Gastroesophageal sphincter (tissue), 3 donors: ENCODE results near the gene EDA2R.

Experiments
- CTCF ChIP-seq, 4 experiments: fragments of 200-600 bp in 2 of 4; fragments of 450-650 bp in 2 of 4; sonication (generic) in 1 of 4; IDR thresholded peaks; one replicate each; pipeline ENCODE4 v1.5.1; 2017 to 2019; ENCODE audit warnings: antibody characterized with exemption in 4 of 4, mild to moderate bottlenecking in 2 of 4, moderate library complexity in 2 of 4
- EP300 ChIP-seq: sonication (generic); formaldehyde crosslinking; IDR thresholded peaks from one replicate; pipeline ENCODE4 v1.6.1; 2017; ENCODE audit warnings: antibody characterized with exemption, mild to moderate bottlenecking
- POLR2A ChIP-seq, 2 donors: fragments of 450-650 bp; IDR thresholded peaks; one replicate each; pipeline ENCODE4 v1.6.1; 2017; ENCODE audit warnings: antibody characterized with exemption in 2 of 2, mild to moderate bottlenecking in 2 of 2, moderate library complexity in 1 of 2
- POLR2AphosphoS5 ChIP-seq: sonication (generic); formaldehyde crosslinking; IDR thresholded peaks from one replicate; pipeline ENCODE4 v1.6.1; 2017; ENCODE audit warnings: antibody characterized with exemption

- no peak for TF ChIP-seq EP300
- no peak for TF ChIP-seq POLR2A (IDR thresholded peaks at IDR 0.05)
- TF ChIP-seq CTCF (IDR thresholded peaks at IDR 0.05) = no peak
- TF ChIP-seq POLR2AphosphoS5 = no peak
Observed at GRCh38 chrX:66677430-66677829, 38.6 kb upstream of the EDA2R start.
